HG03103 (cell line): Measurements from ENCODE around the gene TRIM38.
"Not testable (repeated sequence)": the region's sequence is repeated elsewhere in the genome, so short reads cannot be mapped to it uniquely, and the experiment has no call there.

ENCODE experiments used
- ATAC-seq: cut with Tn5 transposase; IDR thresholded peaks from one replicate; pipeline ENCODE4 v1.9.1; 2021; ENCODE audit warnings: low read depth; ENCODE audit not compliant: unreplicated experiment

The TRIM38 gene

DNA sequence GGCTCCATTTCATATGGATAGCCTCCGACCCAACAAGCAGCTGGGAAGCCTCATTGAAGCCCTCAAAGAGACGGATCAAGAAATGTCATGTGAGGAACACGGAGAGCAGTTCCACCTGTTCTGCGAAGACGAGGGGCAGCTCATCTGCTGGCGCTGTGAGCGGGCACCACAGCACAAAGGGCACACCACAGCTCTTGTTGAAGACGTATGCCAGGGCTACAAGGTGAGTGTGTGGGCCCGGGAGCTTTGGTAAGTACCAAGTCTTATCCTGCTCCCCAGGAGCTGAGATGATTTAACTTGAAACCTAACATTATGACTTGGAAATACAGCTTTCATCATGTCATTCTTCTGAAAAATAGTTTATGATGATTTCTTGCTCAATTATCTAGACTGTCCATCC is 4.1 kb downstream of the TRIM38 start:
- ATAC-seq: no peak

DNA sequence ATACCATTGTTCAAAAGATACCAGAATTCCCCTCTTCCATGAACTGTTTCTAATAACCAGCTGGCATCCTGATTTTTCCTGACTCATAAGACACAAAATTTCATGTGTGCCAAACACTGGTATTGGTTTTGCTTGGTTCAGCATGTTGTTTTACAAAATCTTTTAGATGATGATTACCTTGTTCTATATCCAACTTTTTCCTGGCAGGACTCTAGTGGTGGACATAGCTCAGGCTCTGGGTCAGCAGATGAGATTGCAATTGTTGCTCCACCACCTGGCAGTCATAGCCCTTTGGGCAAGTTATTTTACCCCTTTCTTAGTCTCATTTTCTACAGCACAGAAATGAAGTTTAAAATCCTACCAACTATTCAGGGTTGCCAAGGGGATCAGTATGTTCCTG is 6.2 kb downstream of the TRIM38 start:
- ATAC-seq: no peak

DNA sequence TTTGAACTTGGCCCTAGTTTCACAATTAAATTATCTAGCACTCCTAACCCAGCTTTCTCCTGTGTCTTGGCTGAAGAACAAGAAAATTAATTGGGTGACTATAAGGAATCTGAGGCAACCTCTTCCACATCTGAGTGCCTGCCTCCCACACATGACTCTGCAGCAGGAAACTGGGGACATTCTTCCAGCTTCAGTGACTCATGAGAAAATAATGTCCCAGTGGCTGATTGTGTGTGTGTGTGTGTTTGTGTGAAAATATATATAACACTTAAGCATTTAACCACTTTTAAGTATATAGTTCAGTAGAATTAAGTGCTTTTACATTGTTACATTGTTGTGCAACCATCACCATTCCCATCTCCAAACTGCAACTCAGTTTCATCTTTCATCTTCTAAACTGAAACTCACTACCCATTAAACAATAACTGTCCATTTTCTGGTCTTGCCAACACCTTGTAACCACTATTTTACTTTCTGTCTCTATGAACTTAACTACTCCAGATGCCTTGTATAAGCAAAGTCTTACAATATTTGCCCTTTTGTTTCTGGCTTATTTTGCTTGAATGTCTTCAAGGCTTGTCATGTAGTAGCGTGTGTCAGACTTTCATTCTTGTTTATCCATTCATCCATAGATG is 8.7 kb downstream of the TRIM38 start:
- no peak for ATAC-seq

DNA sequence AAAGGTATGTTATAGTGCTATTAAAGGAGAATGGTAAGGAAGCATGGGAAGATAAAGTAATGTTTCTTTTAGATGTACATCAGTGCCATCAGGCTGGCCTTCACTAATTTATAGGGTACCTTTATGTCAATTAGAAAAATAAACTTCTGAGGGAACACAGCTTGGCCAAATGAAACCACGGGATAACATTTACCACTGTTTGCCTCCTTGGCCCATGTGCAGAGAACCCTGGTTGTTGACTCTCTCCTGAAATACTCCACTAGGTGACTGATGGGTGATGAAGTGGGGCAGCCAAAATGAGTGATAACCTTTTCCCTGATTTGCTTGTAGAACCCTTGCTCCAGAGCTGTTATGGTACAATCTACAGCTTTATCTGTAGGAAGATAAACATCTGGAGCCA is 9.5 kb downstream of the TRIM38 start:
- no peak for ATAC-seq

DNA sequence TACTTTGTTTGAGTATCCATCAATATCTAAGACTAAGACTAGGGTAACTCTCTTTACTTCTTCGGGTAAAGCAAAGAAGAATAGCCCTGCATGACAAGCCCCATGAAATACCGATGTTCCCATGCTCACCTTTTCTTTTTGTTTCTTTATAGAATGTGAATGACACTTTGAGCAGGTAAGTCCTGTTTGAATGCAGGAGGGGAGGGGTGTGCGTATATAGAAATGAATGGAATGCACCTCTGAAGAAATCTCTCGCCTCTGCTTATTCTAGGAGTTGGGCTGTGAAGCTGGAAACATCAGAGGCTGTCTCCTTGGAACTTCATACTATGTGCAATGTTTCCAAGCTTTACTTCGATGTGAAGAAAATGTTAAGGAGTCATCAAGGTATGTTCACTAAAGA is 10.3 kb downstream of the TRIM38 start:
- ATAC-seq: no peak

DNA sequence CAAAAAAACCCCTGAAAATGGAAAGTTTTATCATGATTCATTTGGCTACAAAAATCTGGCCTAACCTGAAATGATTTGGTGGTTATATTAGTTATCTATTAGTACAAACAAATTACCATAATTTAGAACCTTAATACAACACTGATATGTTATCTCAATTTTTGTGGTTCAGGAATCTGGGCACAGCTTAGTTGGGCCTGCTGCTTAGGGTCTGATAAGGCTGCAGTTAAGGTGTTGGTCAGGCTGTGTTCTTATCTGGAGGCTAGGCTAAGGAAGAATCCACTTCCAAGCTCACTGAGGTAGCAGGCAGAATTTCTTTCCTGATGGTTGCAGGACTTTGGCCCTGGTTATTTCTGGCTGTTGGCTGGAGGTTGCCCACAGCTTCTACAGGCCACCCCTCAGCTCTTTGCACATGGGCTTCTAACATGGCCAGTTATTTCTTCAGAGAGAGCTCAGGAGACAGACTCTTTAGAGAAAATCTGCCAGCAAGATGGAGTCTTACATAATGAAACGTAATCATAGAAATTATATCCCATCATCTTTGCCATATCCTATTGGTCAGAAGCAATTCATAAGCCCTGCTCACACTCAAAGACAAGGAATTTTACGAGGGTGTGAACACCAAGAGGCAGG is 11.4 kb downstream of the TRIM38 start:
- no peak for ATAC-seq

DNA sequence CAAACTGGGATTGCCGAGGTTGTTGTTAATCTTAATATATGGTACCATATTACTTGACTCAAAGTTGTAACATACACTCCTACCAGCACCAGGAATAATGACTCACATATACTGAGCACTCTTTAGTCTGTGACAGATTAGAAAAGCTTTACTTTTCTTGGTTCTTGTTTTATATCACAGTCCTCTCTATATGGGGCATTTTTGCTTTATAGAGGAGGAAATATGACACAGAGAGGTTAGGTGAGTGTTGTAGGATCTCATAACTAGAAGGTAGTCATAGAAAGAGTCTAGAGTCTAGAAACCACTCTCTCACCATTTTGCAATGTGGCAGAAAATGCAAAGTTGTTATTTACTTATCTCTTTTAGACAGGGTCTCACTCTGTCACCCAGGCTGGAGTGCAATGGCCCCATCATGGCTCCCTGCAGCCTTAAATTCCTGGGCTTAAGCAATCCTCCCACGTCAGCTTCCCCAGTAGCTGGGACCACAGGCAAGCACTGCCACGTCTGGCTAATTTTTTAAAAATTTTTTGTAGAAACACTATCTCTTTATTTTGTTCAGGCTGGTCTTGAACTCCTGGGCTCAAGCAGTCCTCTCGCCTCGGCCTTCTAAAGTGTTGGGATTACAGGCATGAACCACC is 13.4 kb downstream of the TRIM38 start:
- no peak for ATAC-seq

DNA sequence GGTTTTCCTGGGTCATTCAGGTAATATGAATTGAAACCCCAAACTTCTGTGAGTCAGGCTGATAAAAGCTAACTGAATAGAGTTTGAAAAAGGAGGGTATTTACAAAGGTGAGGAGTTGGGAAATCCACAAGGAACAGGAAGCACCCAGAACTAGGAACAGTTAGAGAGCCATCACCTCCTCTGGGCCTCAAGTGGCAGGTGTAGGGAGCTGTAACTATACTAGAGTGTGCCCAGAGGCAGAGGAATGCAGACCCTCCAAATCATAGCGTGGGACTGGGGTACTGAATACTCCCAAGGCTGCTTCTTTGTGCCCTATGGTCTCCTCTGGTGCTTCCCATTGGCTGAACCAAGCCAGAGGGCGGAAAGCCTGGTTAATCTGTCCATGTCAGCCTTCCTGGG is 18.3 kb downstream of the TRIM38 start:
- no peak for ATAC-seq

DNA sequence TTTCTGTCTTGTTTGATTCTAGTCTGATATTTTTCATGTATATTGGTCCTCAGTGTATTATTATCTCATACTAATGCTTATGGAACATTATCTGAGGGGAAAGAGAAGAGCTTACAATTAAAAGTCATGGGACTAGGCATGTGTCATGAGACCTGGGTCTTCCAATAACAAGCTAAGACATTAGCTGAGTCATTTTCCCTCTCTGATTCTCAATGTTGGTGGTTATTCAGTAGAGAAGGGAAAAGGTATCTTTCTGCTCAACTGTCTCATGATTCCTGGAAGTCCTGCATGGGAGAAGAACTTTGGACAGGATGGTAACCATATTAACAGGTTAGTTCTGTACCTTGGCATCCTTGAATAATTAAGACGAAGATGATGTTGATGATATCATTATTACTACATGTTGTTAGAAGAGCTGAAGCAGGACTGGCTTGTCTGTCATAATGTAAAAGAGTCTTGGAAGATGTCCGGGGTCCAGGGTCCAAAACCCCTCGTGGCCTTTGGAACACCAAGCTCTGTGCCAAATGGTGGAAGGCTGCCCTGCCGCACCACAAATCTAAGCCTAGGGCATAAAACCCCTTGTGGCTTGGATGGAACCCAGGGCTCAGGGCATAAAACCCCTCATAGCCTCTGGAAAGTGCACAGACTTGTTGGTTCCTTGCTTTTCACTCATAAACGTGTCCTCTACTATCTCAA is 19.1 kb downstream of the TRIM38 start:
- no peak for ATAC-seq

DNA sequence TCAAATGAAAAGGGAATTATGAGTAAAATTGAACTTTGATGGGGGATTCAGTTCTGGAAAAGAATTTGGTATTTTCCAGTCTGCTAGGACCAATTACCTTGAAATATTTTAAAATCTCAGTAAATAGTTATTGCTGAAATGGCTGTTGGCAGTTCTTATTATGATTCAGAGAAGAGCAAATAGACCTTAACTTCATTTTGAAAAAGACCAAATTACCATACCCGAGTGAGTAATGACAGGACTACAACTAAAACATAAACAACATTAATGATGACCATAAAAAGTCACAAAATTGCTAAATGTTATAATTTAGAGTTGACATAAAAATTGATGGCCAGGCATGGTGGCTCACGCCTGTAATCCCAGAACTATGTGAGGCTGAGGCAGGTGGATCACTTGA is 21.7 kb downstream of the TRIM38 start:
- ATAC-seq: no peak

DNA sequence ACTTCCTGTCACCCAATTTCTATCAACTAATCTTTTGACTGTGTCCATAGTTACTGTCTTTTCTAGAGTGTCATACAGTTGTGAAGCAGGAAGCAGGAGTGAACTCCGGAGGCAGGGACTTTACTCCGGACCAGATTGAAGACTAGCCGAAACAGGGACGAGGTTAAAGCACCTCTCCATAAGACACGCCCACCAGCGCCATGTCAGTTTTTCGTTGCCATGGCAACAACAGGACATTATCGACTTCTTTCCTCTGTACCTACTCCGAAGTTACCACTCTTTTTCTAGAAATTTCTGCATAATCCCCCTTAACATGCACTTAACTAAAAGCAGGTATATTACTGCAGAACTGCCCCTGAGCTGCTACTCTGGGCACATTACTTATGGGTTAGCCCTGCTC is 25.2 kb downstream of the TRIM38 start:
- no peak for ATAC-seq

DNA sequence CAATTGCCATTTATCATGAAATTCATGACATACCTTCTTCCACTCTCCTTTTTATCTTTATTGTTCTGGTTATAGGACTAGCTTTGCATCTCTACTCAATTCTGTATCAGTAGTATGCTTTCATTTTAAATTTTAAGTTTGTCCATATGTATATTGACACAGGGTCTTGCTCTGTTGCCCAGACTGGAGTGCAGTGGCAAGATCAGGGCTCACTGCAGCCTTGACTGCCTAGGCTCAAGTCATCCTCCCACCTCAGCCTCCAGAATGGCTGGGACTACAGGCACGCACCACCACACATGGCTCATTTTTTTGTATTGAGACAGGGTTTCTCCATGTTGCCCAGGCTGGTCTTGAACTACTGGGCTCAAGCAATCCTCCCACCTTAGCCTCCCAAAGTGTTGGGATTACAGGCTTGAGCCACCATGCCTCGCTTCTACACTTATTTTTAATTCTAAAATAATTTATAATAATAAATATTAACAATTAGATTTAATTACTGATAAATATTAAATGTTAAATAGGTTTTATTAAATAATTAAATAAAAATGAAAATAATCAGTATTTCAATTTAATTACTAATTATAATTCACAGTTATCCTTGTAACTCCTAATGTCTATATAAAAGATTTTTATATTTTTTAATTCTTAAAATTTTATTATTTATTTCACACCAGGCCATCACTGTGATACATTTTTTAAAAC is 27.7 kb downstream of the TRIM38 start:
- ATAC-seq: no peak

DNA sequence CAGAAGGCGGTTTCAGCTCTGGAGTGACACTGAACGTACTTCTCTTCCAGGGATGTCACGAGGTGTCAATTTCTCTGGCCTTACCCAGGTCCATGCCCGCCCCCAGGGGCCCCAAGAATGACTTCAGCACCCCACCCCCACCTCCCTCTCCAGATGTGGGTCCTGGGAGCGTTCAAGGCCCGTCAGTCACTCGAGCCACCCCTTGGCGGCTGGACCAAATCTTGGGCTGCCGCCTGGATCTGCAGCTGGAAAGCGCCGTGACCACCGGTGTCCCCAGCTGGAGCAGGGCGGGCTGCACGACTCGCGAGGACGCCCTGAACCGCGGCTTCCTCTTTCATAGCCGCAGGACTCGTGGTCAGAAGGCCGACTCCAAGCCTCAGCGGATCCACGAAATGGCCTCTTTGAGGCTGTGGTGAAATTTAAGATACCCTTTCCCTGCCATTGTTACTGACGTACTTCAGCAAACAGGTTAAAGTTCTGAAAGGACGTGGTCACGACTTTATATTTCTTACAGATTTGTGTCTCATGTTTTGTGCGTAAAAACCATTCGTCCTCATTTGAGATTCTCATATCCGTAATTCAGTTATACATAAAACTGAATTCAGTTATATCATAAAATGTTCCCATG is 29.3 kb downstream of the TRIM38 start:
- peak; percentile 40 for ATAC-seq

DNA sequence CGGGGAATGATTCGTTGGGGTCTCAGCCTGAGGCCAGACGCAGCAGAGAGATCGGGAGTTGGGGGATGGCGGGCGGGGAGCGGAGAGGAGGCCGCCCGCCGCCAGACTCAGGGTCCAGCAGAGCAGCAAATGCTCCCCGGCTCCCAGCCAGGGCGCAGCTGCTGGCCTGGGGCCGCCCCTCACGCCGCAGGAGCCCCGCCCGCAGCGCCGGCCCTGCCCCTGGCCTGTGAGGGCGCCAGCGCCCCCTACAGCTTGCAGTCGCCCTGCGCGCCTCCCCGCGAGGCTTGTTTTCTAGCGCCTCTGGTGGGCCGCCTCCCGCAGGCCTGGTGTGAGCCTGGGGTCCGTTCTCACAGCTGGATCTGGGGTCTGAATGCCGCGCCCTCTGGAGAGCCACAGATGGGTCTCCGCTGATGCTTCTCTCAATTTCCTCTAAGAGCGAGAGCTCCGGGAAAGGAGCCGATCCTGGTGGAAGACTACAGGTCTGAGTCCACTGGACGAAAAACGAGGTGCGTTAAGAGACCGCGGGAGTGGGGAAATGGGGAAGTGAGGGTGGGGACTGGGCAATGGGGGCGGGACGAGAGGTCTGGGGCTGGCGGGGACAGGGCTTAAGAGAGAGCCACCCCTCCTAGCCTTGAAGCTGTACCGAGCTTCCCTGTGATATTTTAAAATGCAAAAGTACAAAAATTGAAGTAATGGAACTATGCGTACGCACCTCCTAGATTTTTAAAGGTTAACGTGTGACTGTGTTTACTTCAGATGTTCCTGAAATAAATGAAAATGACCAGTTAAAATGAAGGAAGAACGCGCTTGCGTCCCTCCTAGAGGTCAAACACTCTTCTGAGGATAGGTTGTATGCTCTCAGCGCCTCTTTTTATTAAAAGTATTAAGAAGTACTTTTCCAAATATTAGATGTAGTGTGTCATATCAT is 30.1 kb downstream of the TRIM38 start:
- peak; percentile 81 for ATAC-seq

DNA sequence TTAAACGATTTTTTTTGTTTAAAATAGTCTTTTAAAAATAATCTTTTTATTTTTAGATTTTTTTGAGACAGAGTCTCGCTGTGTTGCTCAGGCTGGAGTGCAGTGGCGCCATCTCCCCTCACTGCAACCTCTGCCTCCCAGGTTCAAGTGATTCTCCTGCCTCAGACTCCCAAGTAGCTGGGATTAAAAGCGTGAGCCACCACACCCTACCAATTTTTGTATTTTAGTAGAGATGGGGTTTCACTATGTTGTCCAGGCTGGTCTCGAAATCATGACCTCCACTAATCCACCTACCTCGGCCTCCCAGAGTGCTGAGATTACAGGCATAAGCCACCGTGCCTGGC is 30.7 kb downstream of the TRIM38 start:
- not testable (repeated sequence) for ATAC-seq

DNA sequence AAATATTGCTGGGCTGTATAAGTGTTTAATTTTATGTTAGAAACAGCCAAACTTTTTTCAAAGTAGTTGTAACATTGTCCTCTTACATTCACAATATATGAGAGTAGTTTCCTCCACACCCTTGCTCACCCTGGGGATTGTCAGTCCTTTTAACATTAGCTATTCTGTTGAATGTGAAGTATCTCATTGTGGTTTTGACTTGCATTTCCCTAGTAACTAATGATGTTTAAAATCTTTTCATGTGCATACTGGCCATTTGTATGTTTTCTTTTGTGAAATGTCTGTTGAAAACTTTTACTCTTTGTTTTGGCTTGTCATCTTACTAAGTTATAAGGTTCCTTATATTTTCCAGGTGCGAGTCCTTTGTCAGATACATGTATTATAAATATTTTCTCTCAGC is 32.9 kb downstream of the TRIM38 start:
- no peak for ATAC-seq

DNA sequence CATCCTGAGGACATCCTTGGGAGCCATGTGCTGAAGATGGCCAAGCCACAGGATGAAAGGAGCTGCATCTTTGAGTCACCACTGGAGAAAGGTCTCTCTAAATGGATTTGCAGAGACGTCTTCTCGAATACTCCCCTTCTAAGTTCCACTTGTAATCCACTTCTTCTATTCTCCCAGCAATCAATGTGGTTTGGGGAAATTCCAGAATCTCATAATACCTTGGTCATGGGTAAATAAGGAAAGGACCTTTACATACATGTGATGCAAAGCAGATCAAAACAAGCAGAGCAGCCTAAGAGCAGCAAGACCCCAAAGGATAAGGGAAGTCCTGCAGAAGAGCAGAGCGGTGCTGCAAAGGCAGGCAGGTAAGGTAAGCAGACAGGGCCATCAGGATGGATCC is 35.3 kb downstream of the TRIM38 start:
- ATAC-seq: no peak

DNA sequence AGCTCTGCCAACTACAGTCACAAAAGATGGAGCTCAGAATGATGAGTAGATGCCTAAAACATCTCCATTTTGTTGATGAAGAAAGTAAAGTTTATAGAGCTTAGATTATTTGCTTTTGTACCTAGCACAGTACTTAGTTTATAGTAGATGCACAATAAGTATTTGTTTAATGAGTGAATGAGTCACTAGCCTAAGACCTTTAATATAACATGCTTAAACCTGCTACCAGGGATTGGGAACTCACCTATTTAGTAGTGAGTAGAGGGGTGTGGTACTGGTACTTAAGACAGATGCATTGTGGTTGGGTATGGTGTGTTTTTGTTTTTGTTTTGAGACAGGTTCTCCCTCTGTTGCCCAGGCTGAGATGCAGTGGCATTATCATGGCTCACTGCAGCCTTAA is 35.8 kb downstream of the TRIM38 start:
- no peak for ATAC-seq

DNA sequence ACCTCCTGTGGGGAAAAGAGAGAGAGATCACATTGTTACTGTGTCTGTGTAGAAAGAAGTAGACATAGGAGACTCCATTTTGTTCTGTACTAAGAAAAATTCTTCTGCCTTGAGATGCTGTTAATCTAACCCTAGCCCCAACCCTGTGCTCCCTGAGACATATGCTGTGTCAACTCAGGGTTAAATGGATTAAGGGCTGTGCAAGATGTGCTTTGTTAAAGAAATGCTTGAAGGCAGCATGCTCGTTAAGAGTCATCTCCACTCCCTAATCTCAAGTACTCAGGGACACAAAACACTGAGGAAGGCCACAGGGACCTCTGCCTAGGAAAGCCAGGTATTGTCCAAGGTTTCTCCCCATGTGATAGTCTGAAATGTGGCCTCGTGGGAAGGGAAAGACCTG is 36.6 kb downstream of the TRIM38 start:
- ATAC-seq: not testable (repeated sequence)
